Testis (tissue), 2 donors: ENCODE data around the gene GLOD5.

Source experiments
- CTCF ChIP-seq, 3 experiments: fragments of 450-650 bp in 2 of 3; fragments of 200-600 bp in 1 of 3; sonication (generic) in 1 of 3; IDR thresholded peaks; one replicate each; pipeline ENCODE4 v1.5.1; 2016 to 2019; ENCODE audit warnings: antibody characterized with exemption in 3 of 3, mild to moderate bottlenecking in 2 of 3, moderate library complexity in 1 of 3
- POLR2A ChIP-seq: fragments of 450-650 bp; IDR thresholded peaks from one replicate; pipeline ENCODE4 v1.6.1; 2017; ENCODE audit warnings: antibody characterized with exemption, mild to moderate bottlenecking, moderate library complexity

DNA sequence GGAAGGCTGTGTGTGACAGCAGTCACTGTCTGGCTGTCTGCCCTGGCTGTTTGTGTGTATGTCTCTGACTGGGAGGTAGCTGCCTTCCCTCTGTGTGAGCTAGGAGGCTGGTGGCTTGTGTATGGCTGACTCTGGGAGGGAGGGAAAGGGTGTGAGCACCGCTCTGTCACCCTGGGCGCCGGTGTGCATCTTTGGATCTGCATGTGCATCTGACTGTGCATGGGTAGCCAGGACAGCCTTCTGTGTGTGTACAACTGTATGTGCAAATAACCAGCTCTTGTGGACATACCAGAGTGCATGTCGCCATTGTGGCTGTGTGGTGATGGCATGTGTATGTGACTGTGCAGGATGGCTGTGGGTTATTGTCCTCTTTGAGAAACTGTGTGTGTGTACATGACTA lies 57.3 kb downstream of the GLOD5 start:
- TF ChIP-seq POLR2A (no peak), CTCF (IDR thresholded peaks at IDR 0.05) (no peak)
